Testis (tissue), 3 donors: Measurements from ENCODE around the gene KDM1B. TPM values are rescaled to one million over a fixed set of nuclear protein-coding genes. Genes with fewer than 3 reads are reported as not detected.

Experiments used
- DNase-seq: peaks from one replicate; pipeline ENCODE4 v3.0.0-alpha.2; 2019
- H3K27ac ChIP-seq, 2 donors: fragments of 200-600 bp; sonication (generic); one replicate each; pipeline ENCODE4 v1.5.1; 2019
- H3K27me3 ChIP-seq: fragments of 200-600 bp; sonication (generic); one replicate; pipeline ENCODE4 v1.5.1; 2019
- H3K36me3 ChIP-seq: fragments of 200-600 bp; sonication (generic); one replicate; pipeline ENCODE4 v1.5.1; 2017; ENCODE audit warnings: low read depth; ENCODE audit errors: missing control alignments
- H3K4me1 ChIP-seq: fragments of 200-600 bp; sonication (generic); one replicate; pipeline ENCODE4 v1.5.1; 2019
- H3K4me3 ChIP-seq, 2 donors: fragments of 200-600 bp; sonication (generic); one replicate each; pipeline ENCODE4 v1.5.1; 2017 to 2019
- H3K9me3 ChIP-seq: fragments of 200-600 bp; sonication (generic); one replicate; pipeline ENCODE4 v1.5.1; 2017
- CTCF ChIP-seq, 3 experiments: fragments of 450-650 bp in 2 of 3; fragments of 200-600 bp in 1 of 3; sonication (generic) in 1 of 3; IDR thresholded peaks; one replicate each; pipeline ENCODE4 v1.5.1; 2016 to 2019; ENCODE audit warnings: antibody characterized with exemption in 3 of 3, mild to moderate bottlenecking in 2 of 3, moderate library complexity in 1 of 3
- POLR2A ChIP-seq: fragments of 450-650 bp; IDR thresholded peaks from one replicate; pipeline ENCODE4 v1.6.1; 2017; ENCODE audit warnings: antibody characterized with exemption, mild to moderate bottlenecking, moderate library complexity
- WGBS, 2 donors: methylation state at CpG; one replicate each; pipeline ENCODE4 v1.1.5; 2018; 5-methylcytosine and 5-hydroxymethylcytosine counted together
- intact Hi-C: fragments of 100-400 bp; cut with DNase I; formaldehyde crosslinking; loops from one replicate; pipeline ENCODE4 v1.15.1; 2023; ENCODE audit warnings: low total_unique reads
- polyA plus RNA-seq: library from polyadenylated mRNA; stranded (reverse); fragments of 350-450 nt; fragmentation: Illumina TruSeq; extraction: RNeasy Lipid Tissue Mini Kit (QIAGEN cat#74804); gene quantifications from one replicate; pipeline ENCODE4 v1.2.3, GENCODE V29; 2014; ENCODE audit warnings: low read depth, low replicate concordance; ENCODE audit not compliant: insufficient read depth
- small RNA-seq, 2 donors: library from RNA; depleted of rRNA; stranded (forward); fragments of <200 nt; gene quantifications; one replicate each; pipeline ENCODE3, GENCODE V24; 2016
- total RNA-seq, 2 donors: library from RNA; depleted of rRNA; stranded (reverse); fragments of >200 nt; gene quantifications; one replicate each; pipeline ENCODE4 v1.2.3, GENCODE V29; 2016

The KDM1B gene
- total and polyA plus RNA-seq, 3 donors from 2014 or later: 32.1 to 41.1 (median 38.1) TPM

GRCh38 chr6:18268066-18268465, 112.8 kb downstream of the KDM1B start:
- intact Hi-C loops: no loop called here
- no peak for DNase-seq
- no peak for TF ChIP-seq POLR2A
- TF ChIP-seq CTCF (IDR thresholded peaks at IDR 0.05): no peak
- H3K4me3 ChIP-seq: no peak overlapping the region
- no peaks in the 10 kb centered on the region for H3K9me3 ChIP-seq
- no peaks in the 10 kb centered on the region for H3K27me3 ChIP-seq
- H3K4me1 ChIP-seq: peaks cover 5% of the 10 kb centered on the region
- no peak overlapping the region for H3K27ac ChIP-seq
- WGBS, 2 donors: 65 to 71% methylated on average over 4 of the region's 4 CpGs
- no peaks in the 10 kb centered on the region for H3K36me3 ChIP-seq

GRCh38 chr6:18269253-18269652, 114.0 kb downstream of the KDM1B start:
- peaks cover 5% of the 10 kb centered on the region for H3K4me1 ChIP-seq
- H3K36me3 ChIP-seq: no peaks in the 10 kb centered on the region
- no peak for TF ChIP-seq POLR2A
- TF ChIP-seq CTCF (IDR thresholded peaks at IDR 0.05): no peak
- H3K4me3 ChIP-seq: no peak overlapping the region
- no peaks in the 10 kb centered on the region for H3K27me3 ChIP-seq
- no peak overlapping the region for H3K27ac ChIP-seq
- DNase-seq: no peak
- H3K9me3 ChIP-seq: no peaks in the 10 kb centered on the region
- intact Hi-C loops: no loop called here
- 52 to 66% methylated on average over 3 of the region's 3 CpGs for WGBS, 2 donors

GRCh38 chr6:18269717-18270116, 114.5 kb downstream of the KDM1B start:
- Histone ChIP-seq H3K4me3 (no peak overlapping the region), H3K27ac (no peak overlapping the region), H3K9me3 (no peaks in the 10 kb centered on the region), H3K27me3 (no peaks in the 10 kb centered on the region), H3K36me3 (no peaks in the 10 kb centered on the region), H3K4me1 (peaks cover 5% of the 10 kb centered on the region)
- intact Hi-C loops: no loop called here
- TF ChIP-seq CTCF (IDR thresholded peaks at IDR 0.05) (no peak), POLR2A (no peak)
- DNase-seq: no peak
- WGBS, 2 donors: 61 to 81% methylated on average over 10 of the region's 10 CpGs

- no peak for DNase-seq
- no peak overlapping the region for H3K27ac ChIP-seq
- 88 to 96% methylated on average over 4 of the region's 4 CpGs for WGBS, 2 donors
- no peaks in the 10 kb centered on the region for H3K27me3 ChIP-seq
- TF ChIP-seq CTCF (IDR thresholded peaks at IDR 0.05) (no peak), POLR2A (no peak)
- H3K4me1 ChIP-seq: peaks cover under 1% of the 10 kb centered on the region
- H3K4me3 ChIP-seq: no peak overlapping the region
- no peaks in the 10 kb centered on the region for H3K36me3 ChIP-seq
- H3K9me3 ChIP-seq: no peaks in the 10 kb centered on the region
- intact Hi-C loops: no loop called here
Measured at GRCh38 chr6:18270216-18270615, 115.0 kb downstream of the KDM1B start.

Small RNA genes lying within 50 kb of the gene (small RNA-seq; reads per million reads assigned to genes)
- gene RF00019: 0 reads per million in 2 donors

Other genes with a start within 250 kb of the KDM1B start
- 10 to 100 TPM; 27.7 to 28.7 TPM for gene KIF13A, start 167.8 kb upstream of the KDM1B start, total RNA-seq
- 20.8 TPM for gene KIF13A, start 167.8 kb upstream of the KDM1B start, polyA plus RNA-seq
- 1 to 10 TPM; 3.1 to 3.8 TPM for gene NHLRC1, start 32.7 kb upstream of the KDM1B start, total RNA-seq
- 2.1 TPM for gene NHLRC1, start 32.7 kb upstream of the KDM1B start, polyA plus RNA-seq
- gene TPMT, start 345 bp upstream of the KDM1B start, total RNA-seq: 10 to 100 TPM; 18.3 to 21.0 TPM
- gene TPMT, start 345 bp upstream of the KDM1B start, polyA plus RNA-seq: 14.6 TPM
- 10 to 100 TPM; 53.8 to 65.2 TPM for gene DEK, start 109.1 kb downstream of the KDM1B start, total RNA-seq
- gene DEK, start 109.1 kb downstream of the KDM1B start, polyA plus RNA-seq: 14.0 TPM
- 1 to 10 TPM; 6.1 TPM for gene RNF144B, start 231.9 kb downstream of the KDM1B start, total RNA-seq
- 6.3 TPM for gene RNF144B, start 231.9 kb downstream of the KDM1B start, polyA plus RNA-seq